Measurements from ENCODE around the gene SVBP. TPM values are rescaled to one million over a fixed set of nuclear protein-coding genes. Genes with fewer than 3 reads are reported as not detected.

The SVBP gene
- total RNA-seq, 4 donors from 2014 or later = 19.1 to 39.5 (median 23.1) TPM

- intact Hi-C loops (cut with DNase I) = loop anchor here (10.0 kb wide), 2 partner anchors 85 to 195 kb away; partner anchors contain the start of genes C1orf50, P3H1 and PPIH
- Histone ChIP-seq H3K4me3 (no peak overlapping the region), H3K9me3 (no peaks in the 10 kb centered on the region), H3K36me3 (peaks cover 8 to 31% (median 27%) of the 10 kb centered on the region in 4 donors), H3K27me3 (no peaks in the 10 kb centered on the region), H3K4me1 (peaks cover 15 to 24% (median 18%) of the 10 kb centered on the region in 4 donors), H3K27ac (replicated peaks in 1 of 4) (no peak overlapping the region)
- DNase-seq (ENCODE audit: extremely low spot score) = no peak
- TF ChIP-seq POLR2AphosphoS5 (IDR thresholded peaks at IDR 0.05) (no peak), POLR2A (IDR thresholded peaks at IDR 0.05; ENCODE audit: low read depth) (no peak), EP300 (IDR thresholded peaks at IDR 0.05) (no peak), CTCF (IDR thresholded peaks at IDR 0.05) (no peak)
- WGBS = 96% methylated on average over 5 of the region's 5 CpGs
Measured at GRCh38 chr1:42849944-42850343, 32.7 kb upstream of the SVBP start.

- Histone ChIP-seq H3K4me1 (peaks cover 15 to 24% (median 18%) of the 10 kb centered on the region in 4 donors), H3K36me3 (peaks cover 8 to 31% (median 27%) of the 10 kb centered on the region in 4 donors), H3K27ac (replicated peaks in 1 of 4) (no peak overlapping the region), H3K27me3 (no peaks in the 10 kb centered on the region), H3K9me3 (no peaks in the 10 kb centered on the region), H3K4me3 (no peak overlapping the region)
- DNase-seq (ENCODE audit: extremely low spot score) = no peak
- 95% methylated on average over 2 of the region's 2 CpGs for WGBS
- TF ChIP-seq EP300 (IDR thresholded peaks at IDR 0.05) (no peak), POLR2A (IDR thresholded peaks at IDR 0.05; ENCODE audit: low read depth) (no peak), POLR2AphosphoS5 (IDR thresholded peaks at IDR 0.05) (no peak), CTCF (IDR thresholded peaks at IDR 0.05) (no peak)
- intact Hi-C loops (cut with DNase I) = loop anchor here (10.0 kb wide), 2 partner anchors 84 to 194 kb away; partner anchors contain the start of genes C1orf50, P3H1 and PPIH
Measured at GRCh38 chr1:42848823-42849537, 31.8 kb upstream of the SVBP start.

- Histone ChIP-seq H3K4me1 (peaks cover 15 to 24% (median 18%) of the 10 kb centered on the region in 4 donors), H3K36me3 (peaks cover 8 to 37% (median 29%) of the 10 kb centered on the region in 4 donors), H3K9me3 (no peaks in the 10 kb centered on the region), H3K27ac (replicated peaks in 1 of 4) (no peak overlapping the region), H3K4me3 (peak overlapping the region in 1 of 4 donors; percentile 97), H3K27me3 (no peaks in the 10 kb centered on the region)
- intact Hi-C loops (cut with DNase I) = loop anchor here (2.0 to 10.0 kb wide), 3 partner anchors 31 to 193 kb away; partner anchors contain the start of genes C1orf50, ERMAP, P3H1 and PPIH
- WGBS = 84% methylated on average over 6 of the region's 6 CpGs
- DNase-seq (ENCODE audit: extremely low spot score) = no peak
- TF ChIP-seq POLR2AphosphoS5 (IDR thresholded peaks at IDR 0.05) = no peak
- TF ChIP-seq POLR2A (IDR thresholded peaks at IDR 0.05; ENCODE audit: low read depth) = no peak
- no peak for TF ChIP-seq CTCF (IDR thresholded peaks at IDR 0.05)
Measured at GRCh38 chr1:42847721-42848460, 30.7 kb upstream of the SVBP start.

- TF ChIP-seq EP300 (IDR thresholded peaks at IDR 0.05) (no peak), POLR2A (IDR thresholded peaks at IDR 0.05; ENCODE audit: low read depth) (no peak), POLR2AphosphoS5 (IDR thresholded peaks at IDR 0.05) (no peak), CTCF (IDR thresholded peaks at IDR 0.05) (no peak)
- peaks cover 15 to 24% (median 18%) of the 10 kb centered on the region in 4 donors for H3K4me1 ChIP-seq
- no peaks in the 10 kb centered on the region for H3K27me3 ChIP-seq
- DNase-seq (ENCODE audit: extremely low spot score) = no peak
- WGBS = 6% methylated on average over 6 of the region's 6 CpGs
- H3K36me3 ChIP-seq = peaks cover 8 to 42% (median 29%) of the 10 kb centered on the region in 4 donors
- intact Hi-C loops (cut with DNase I) = loop anchor here (2.0 to 10.0 kb wide), 3 partner anchors 30 to 192 kb away; partner anchors contain the start of genes C1orf50, ERMAP, P3H1 and PPIH
- peak overlapping the region; percentile 68 to 97 (median 82) for H3K4me3 ChIP-seq
- H3K9me3 ChIP-seq = no peaks in the 10 kb centered on the region
- peak overlapping the region; percentile 74 to 84 (median 82) for H3K27ac ChIP-seq (replicated peaks in 1 of 4)
Measured at GRCh38 chr1:42847111-42847595, 30.0 kb upstream of the SVBP start.
